ENCODE results near the gene THOC1.

Gene THOC1

DNA sequence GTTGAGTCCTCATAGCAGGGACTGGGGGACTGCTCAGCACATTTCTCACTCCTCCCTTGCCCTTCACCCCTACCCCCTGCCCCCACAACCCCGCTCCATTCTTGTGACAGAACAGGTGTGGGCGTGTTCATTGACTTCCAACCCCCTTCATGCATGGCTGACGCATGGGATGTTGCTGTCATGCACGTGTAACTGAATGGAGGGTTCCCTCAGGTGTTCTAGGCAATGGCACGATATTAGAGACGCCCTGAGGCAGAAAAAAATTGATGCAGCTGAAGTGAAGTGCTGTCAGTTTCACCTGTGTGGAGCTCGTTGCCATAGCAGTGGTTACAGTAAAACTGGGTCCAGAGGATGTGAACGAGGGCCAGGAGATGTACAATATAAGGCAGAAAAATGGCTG, 6.5 kb upstream of the THOC1 start:
- no peak for DNase-seq

GRCh38 chr18:273525-273924, 5.7 kb upstream of the THOC1 start:
- DNase-seq = no peak

GRCh38 chr18:272650-273049, 4.8 kb upstream of the THOC1 start:
- DNase-seq = no peak

DNA sequence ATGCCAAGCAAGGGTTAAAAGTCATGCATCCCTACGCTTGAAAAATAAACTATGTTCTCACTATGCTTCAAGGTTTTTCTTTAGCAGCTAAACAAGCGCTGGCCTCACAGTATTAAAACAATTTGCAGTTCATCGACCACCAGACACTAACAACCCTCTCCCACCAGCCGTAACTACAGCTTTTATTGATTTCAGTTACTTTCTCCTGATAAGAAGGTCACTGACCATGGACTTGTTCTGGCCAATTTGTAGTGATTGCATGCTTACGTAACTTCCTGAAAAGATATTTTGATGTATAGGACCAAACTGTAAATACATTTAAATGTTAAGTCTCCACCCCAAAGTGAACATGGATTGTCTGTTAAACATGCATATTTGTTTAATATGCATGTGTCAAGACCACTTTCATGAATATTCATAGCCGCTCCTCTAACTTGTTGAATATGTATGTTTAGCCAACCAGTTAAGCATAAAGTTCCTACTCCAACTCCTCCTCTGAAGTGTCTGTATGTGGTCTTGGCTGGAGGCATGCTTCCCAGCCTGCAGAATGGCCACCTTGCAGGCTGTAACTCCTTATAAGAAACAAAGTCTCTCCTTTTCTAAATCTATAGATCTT, 1.7 kb upstream of the THOC1 start:
- peak in 1 of 4 experiments; percentile 7 for DNase-seq

DNA sequence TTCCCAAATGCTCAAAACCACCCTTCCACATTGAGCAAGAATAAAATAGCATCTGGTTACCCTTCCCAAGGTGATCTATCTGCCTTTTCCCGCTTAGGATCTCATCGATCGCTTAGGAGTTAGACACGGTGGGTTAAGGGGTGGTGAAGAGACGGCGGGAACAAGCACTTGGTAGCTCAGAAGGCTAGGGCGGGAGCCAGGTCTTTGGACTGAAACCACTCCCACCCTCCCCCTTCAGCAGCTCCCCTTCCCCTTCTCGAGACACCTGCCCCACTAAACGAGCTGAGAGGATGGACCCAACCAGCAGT, 513 bp downstream of the THOC1 start:
- peak in 1 of 4 experiments; percentile 12 for DNase-seq

DNA sequence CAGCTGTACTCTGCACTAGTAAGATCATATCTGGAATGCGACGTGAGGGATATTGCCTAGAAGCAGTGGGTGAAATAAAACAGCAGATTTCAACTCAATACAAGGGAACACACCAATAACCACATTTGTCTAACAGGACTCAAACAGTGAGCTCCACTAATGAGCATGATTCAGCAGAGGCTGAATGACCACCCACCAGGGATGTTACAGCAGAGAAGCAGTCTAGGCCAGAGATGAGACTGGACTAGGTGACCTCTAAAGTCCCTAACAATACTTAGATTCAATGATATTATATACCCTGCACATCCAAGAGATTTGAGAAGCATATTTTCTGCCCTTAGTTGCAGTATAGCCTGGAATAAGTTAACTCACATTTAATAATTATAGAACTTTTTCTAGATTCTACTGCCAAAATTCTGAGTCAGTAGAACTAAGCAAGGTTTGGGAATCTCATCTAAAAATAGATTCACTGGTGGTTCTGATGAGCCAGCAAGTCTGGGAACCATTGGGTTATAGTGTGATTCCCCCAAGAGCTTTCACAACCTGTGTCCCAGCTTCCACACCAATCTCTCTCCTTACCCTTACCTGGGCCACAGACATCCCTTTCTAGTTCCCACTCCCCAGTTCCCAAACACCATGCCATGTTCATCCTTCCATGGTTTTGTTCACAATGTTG, 6.3 kb downstream of the THOC1 start:
- no peak for DNase-seq

GRCh38 chr18:260547-260946, 7.3 kb downstream of the THOC1 start:
- no peak for DNase-seq

DNA sequence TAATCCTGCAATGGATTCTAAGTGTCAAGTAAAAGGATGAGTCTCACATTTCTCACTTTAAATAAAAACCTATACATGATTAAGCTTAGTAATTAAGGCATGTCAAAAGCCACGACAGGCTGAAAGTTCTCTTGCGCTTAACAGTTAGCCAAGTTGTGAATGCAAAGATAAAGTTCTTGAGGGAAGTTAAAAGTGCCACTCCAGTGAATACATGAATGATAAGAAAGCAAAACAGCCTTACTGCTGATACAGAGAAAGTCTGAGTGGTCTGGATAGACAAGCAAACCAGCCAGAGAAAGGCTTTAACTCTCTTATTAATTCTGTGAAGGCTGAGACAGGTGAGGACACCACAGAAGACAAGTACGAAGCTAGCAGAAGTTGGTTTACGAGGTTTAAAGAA, 12.7 kb downstream of the THOC1 start:
- no peak for DNase-seq

GRCh38 chr18:253121-253520, 14.7 kb downstream of the THOC1 start:
- no peak for DNase-seq

DNA sequence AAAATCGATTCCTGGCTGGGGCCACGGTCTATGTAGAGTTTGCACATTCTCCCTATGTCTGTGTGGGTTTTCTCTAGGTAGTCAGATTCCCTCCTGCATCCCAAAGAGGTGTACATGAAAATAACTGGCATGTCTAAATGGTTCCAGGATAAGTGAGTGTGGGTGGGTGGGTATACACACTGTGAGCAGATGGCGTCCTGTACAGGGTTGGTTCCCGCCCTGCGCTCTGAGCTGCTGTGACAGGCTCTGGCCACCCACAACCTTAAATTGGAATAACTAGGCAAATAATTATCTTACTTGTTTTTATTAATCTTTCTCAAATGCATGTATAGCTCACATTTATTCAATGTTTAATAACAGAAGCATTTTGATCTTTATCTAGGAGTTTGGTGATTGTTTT, 16.3 kb downstream of the THOC1 start:
- DNase-seq = no peak

DNA sequence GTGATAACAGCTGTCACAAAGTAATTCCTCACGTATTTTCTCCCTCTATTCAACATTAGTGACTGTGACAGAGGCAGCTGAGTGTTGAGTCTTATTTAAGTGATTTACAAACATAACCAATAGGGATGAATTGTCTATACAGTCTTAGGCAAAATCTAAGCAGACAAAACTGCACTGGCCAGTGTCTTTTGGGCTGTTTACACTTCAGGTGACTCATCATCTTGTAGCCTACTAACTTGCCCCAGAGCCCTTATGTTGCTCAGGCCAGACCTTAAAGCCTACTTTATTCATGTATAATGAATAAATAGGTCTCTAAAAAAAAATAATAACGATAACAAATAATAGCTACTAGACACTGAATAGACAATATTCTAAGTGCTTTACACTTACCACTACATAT, 17.2 kb downstream of the THOC1 start:
- peak in 1 of 4 experiments; percentile 2 for DNase-seq

GRCh38 chr18:248053-248452, 19.8 kb downstream of the THOC1 start:
- no peak for DNase-seq

DNA sequence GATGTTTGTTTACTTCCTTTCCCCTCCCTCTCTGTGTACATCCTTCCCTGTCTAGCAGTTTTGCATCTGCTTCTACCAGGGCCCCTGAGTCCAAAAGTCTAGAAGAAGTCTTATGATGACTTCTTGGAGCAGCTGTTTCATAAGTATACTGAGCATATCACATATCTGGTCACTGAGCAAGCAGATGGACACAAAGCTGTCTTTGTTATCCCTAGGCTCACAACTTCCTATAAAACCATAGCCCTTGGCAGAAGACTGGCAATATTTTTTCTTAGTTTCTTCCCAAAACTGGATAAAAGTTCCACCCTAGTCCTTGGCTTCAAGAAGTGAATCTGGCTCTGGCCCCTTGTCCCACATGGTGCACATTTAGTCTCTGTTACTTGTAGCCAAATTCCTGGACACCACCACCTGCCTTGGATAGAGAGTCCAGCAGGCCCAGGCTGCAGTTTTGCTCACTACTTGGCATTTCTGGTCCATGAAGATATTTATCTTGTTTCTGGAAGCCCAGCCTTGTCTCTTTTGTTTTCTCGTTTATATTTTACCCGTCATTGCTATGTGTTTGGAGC, 22.5 kb downstream of the THOC1 start:
- no peak for DNase-seq

DNA sequence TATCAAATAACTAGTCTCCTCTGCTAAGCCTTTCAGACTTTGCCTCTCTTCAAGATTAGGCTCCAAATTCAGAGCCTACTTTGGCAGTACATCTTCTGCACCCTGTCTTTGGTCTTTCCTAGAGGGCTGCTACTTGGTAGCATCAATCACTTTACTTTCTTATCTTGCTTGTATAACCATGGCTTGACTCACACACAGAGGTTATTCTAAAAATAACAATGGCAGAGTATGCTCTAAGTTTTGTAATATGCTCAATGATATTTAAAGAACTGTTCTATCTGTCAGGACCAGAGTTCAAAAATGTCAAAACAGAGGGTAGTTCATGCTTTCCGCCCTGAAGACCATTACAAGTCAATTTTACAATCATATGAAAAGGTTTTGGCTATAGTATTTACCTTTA, 27.7 kb downstream of the THOC1 start:
- no peak for DNase-seq

- DNase-seq = no peak
Observed at GRCh38 chr18:231563-231962, 36.3 kb downstream of the THOC1 start.

DNA sequence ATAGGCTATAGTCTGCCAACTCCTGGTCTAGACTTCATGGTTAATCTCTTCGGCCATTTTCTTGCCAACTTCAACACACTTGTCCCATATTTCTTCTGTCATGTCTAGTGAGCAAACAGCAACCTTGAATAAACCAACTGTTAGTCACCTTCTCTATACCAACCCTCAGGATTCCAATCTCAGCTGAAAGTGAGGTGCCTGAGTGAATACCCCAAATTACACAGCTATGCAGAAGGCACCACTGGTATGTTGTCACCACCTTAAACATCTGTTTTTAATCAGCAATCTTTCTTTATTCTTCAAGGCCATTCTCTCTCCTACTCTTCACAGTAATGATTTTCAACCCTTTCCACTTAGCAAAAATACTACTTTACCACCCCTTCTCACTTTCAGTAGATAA, 39.3 kb downstream of the THOC1 start:
- no peak for DNase-seq

- no peak for DNase-seq
Observed at GRCh38 chr18:227902-228301, 39.9 kb downstream of the THOC1 start.

DNA sequence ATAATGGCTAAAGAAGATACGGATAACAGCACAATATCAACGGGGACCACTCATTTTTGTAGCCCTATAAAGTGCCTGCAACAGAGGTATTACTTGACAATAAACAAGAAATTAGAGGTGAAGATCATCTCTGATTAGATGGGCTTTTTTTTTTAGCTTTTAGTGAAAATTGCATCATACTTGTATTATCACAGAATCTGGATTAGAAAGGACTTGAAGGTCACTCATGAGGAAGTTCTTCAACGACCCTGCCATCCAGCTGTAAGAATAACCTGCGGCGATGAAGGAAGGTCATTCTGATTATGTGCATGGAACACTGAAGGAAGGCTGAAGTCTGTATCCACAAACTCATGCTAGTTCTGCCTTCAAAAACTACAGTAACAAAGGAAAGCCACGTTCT, 40.5 kb downstream of the THOC1 start:
- DNase-seq = no peak

GRCh38 chr18:225745-226144, 42.1 kb downstream of the THOC1 start:
- DNase-seq = no peak

DNA sequence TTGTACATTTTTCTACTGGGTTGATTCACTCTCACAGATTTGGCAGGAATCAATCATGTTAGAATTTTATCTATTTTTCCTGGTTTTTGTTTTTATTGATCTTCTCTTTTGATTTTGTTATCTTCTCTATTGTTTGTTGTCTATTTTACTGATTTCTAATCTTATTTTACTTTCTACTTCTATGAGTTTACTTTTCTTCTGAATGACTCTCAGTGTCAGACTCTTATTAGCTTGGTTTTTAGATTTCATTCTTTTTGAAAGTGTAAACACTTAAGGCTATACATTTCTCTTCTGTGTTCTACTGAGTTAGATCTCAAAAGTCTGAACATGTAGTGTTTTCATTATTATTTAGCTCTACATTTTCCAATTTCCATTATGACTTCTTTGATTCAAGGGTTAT, 47.1 kb downstream of the THOC1 start:
- DNase-seq = no peak

DNA sequence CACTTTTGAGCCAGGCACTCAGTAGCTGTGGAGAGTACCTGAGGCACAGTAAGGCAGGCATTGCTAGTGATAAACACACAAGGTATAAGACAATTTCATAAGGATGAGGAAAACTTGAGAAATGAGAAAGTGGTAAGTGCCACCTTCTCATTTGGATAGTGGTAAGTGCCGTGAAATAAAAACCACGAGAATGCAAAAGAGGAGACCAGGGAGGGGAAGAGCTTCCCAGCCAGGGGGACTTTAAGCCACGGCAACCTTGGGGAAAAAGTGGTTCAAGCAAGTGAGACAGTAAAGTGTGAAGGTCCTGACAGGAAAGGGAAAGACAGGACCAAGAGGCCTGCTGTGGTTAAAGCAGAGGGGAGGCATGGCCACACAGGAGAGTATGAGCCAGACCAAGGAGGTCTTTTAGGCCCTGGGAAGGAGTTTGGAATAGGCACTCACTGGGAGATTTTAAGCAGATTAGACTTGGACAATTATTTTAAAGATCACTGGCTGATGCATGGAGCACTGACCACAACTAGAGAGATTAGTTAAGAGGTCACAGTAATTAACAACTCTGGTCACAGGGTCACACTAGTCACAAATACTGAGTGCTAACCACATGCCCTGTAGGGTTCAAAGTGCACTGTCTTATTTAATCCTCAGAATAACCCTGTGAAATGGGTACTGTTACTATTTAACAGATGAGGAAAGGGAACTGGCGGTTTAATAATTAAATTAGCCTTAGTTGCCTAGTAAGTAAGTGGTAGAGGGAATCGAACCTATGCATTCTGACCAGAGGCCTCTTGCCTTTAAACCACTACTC, 50.1 kb downstream of the THOC1 start:
- DNase-seq = no peak

DNA sequence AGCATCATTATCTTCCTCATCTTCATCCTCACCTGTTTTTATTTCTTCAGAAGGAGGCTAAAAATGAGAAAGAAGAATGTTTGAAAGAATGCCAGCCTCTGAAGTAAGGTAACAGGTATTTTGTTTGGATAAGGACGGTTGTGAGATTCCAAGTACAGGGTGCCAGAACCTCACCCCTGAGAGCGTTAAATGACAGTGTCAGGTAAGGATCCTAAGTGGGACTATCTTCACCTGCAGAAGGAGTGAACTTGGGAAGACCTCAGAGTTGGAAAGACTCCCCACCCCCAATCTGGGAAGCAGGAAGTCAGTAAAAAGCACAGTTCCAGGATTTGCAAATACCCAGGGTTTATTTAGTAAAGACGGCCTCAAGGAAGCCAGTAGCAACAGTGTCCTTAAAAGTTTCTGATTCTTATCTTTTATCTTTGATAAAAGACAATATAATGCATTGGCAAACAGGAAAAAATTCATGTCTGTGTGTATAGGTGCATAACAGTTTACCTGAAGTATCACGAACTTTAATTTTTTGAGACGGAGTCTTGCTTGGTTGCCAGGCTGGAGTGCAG, 52.3 kb downstream of the THOC1 start:
- no peak for DNase-seq

- no peak for DNase-seq
Observed at GRCh38 chr18:213966-214365, 53.9 kb downstream of the THOC1 start.

- no peak for DNase-seq
Observed at GRCh38 chr18:213505-213904, 54.3 kb downstream of the THOC1 start.
